Activated CD8-positive, alpha-beta memory T cell treated with anti-CD3 and anti-CD28 coated beads, Interleukin-2, amount 50 U/mL, for 1 hour (primary cell): ENCODE data around the gene ISM2.

Source experiments
- DNase-seq: peaks from one replicate; pipeline ENCODE4 v3.0.0-alpha.2; 2020; ENCODE audit errors: extremely low read depth

Gene ISM2

DNA sequence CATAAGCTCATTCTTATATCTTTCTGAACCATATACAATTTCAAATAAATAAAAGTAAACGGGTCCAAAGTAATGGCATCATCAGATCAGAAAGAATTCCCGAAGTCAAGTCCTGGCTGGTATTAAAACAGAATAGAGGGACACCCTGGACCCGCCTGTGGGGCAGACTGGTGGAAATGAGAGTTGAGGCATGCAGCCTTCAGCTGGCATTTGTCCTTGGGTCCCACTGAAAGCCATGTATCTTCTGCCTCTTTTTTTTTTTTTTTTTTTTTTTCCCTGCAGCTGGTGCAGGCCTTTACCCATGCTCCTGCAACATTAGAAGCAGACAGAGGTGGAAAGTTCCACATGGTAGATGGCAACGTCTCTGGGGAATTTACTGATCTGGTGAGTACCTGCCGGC is 30.8 kb downstream of the ISM2 start:
- no peak for DNase-seq

DNA sequence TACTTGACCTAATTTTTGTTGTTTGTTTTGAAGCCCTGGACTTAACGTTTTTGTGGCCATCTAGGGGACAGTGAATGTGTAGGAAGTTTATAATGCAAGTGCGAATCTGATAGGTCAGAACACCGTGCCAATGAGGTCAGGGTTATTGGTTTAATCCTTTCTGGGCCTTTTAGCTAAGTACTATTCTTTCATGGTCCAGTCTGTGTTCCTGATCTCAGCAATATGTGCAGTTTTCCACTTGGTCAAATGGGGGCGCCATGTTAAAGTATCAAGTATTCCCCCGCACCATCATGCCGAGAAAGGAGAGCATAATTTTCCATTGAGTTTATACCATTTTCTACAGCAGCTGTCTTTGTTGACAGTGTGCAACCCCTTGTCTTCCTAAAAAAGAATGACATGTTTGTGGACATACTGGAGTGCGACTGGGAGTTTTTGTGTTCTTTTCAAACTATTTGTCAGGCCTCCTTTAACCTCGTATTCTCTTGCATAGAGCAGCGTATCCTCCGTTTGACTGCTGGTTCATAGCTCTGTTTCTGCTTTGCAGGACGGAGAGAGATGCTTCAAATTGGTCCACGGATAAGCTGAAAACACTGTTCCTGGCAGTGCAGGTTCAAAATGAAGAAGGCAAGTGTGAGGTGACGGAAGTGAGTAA is 39.4 kb downstream of the ISM2 start:
- no peak for DNase-seq

DNA sequence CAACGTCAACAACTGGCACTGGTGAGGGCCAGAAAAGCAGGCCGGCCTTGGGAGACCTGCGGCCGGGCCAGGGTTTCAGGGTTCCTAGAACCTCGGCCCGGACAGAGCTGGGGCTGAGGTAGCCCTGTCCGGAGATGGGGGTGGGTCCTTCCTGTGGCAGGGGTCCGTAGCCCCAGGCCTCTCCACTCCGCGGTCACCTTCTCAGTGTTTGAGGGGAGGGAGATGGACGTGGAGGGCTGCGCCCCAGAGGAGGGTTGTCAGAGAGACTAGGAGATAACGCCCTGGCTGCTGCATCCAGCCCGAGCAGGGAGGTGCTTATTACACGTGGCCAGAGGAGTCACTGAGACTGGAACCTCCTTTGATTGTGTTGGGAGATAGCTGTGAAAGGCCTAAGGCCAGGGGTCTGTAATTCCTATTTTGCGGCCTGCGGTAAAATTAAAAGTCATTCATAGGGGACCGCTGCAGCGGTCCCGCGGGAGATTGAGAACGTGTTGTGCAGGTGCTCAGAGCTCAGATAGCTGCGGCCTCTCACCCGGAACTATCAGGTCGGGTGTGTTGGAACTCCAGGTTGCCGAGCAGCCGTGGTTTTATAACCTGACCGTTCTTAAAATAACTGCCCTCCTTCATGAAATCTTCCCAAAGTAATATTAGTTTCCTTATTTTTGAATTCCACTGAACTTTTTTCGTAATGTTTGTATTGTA is 40.2 kb downstream of the ISM2 start:
- no peak for DNase-seq

DNA sequence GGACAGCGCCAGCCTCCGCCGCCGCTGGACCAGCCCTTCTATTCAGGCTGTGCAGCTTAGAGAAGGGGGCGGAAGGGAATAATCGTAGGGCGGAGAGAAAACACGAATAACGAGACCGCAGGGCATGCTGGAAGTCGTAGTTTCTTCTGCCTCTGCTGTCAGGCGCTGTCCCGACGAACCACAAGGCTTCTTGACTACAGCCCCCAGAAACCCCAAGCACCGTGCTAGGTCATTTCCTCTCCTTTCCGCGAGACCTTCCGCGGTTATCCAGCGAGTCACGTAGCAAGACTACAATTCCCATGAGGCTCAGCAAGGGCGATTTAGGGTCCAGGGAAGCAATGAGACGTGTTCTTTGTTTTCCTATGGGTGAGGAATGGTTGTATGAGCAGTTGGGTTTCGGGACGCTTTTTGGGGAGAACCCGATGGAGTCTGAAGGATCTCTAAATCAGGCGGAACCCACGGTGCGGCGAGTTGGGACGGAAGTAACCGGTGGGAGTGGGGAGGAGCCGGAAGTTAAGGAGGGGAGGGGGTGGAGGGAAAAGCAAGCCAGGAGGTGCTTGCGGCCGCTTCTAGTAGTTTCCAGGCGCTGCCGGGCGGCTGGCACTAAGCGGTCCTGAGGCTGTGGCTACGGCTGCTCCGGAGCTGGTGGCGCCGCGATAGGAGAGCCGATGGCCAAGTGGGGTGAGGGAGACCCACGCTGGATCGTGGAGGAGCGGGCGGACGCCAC is 40.9 kb downstream of the ISM2 start, which contains the start of the genes AHSA1 and VIPAS39:
Gene AHSA1 (plus strand): TSS at position 572 of the 727 bp plus-strand sequence. CDS start 97 bp downstream, at position 669.
Gene VIPAS39 (minus strand): TSS at position 80 of the 727 bp plus-strand sequence. CDS start 3,499 bp downstream, outside the sequence.
- peak; percentile 86 for DNase-seq

DNA sequence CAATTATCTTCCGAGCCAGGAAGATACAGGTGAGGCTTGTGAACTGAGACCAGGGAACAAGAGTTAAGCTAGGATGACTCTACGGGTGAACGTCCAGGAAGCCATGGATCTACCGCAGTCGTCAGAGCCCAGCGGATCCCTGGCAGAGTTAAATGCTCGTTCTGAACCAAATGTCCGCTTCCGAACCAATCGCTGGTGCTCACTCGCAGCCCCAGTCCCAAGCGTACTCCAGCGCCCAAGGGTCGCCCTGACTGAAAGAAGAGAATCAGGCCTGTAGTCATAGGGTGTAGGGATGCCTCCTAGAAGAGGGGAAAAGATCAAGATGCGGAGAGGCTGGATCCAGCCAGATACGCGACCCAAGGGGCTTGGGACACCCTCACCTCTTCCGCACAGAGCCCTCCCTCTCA is 41.5 kb downstream of the ISM2 start:
- DNase-seq = no peak

DNA sequence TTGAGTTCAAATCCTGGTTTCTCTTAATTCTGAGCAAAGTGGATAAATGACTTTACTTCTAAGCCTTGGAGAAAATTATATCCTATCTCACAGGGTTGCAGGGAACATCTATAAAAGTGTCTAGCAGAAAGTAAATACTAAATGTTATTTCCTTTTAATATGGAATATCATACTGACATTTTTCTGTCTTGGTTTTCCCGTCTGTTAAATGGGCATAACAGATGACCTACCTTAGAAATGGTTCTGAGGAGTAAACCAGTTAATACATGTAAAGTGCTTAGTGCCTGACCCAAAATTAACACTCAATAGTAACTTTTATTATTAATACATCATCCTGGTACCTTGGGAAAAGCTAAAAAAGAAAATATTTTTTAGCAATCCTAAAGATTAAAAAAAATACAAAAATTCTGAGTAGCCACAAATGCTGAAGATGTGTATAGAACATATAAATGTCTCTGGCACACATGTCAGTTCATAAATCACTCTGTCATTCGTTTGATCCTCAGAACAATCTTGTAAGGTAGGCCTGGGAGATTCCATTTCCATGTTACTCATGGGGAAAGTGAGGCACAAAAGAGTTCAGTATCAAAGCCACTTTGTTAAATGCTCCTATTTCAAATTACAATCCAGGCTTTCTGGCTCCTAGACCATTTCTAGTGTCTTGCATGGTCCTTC is 42.5 kb downstream of the ISM2 start:
- no peak for DNase-seq

DNA sequence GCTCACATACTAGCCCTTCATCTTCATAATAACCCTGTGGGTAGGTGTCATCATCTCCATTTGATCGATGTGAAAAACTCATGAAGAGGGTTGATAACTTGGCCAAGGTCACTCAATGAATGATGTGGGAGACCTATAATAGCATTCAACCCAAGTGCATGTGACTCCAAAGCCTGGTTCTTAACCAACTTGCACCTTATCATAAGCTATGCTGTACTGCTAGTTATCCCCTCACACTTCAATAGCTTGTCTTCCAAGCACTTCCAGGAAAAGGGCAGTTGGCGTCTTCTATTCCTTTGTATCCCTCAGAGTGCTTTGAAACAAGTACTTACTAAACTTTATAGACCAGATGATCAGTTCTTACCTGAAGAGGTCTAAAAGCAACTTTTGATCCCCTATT is 56.4 kb downstream of the ISM2 start:
- no peak for DNase-seq

DNA sequence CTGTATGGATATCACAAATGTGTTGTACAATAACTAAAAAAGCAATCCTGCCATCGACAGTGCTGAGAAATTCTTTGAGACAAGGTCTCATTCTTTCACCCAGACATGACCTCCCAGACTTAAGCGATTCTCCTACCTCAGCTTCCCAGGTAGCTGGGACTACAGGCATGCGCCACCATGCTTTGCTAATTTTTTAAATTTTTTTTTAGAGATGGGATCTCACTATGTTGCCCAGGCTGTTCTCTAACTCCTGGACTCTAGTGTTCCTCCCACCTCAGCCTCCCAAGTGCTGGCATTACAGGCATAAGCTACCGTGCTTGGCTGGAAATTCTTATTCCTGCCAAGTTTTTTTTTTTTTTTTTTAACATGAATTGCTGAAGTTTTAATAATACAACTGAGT is 58.8 kb downstream of the ISM2 start:
- no peak for DNase-seq

DNA sequence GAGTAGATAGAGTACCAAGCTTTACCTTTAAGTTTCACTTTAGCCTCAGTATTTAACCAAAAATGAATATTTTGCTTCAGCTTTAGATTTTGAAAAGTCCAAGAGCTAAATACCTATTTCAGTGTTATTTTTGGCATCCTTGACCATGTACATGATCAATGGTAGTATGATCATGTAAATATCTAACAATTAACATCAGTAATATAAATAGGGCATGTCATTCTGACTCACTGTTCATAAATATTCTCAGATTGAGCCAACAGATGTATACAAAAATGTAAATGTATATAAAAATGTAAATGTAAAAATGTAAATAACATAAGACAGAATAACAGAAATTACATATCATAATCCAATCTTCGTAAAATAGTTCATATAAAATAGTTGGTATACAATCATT is 60.0 kb downstream of the ISM2 start:
- DNase-seq = no peak

DNA sequence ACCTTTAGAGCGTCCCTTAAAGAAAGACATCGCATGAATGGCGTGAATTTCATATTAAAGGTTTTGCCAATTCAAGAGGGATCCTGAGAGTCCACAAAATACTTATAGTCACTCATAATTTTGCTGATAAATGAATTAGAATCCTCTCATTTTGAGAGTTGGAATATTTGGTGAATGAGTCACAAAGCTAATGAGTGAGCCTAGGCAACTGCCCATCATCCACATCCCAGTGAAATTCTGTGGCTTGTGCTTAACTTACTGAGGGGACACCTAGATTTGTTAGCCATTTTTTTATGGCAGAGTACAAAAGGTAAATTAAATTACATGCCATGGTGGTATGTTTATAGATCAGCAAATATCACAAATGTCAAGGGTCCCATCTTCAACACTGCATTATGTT is 62.6 kb downstream of the ISM2 start:
- no peak for DNase-seq

DNA sequence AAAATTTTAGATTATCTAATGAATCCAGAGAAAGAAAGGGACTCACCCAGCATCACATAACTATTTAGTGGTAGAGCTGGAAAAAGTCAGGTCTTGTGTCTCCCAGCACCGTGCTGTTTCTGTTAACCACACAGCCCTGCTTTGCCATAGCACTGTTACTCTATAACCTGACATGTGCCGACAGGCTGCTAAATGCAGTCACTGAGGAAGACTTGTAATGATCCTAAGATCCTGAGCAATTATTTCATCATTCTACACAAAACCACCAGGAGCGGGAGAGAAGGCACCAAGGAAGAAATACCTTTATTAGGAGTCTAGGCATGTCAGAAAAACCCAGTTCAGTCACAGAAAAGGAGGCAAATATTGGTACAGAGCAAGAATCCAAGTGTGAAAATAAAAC is 72.2 kb downstream of the ISM2 start:
- DNase-seq = no peak

DNA sequence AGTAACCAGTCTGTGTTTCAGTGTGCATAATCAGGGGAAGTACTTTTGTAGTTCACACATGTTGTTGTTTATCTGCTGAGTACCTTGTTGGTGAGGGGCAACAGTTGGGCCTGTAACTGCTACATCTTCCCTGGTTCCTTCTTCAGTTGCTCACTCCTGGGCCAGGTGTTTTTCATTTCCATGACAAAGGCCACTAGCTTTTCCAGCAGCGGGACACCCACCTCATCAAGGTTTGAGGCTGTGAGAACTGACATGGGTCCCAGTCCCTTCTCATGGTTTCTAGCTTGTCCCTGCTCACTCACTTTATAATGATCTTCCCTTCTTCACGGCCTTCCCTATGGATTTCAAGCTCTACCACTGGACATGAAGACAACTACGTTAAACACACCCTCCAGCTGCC is 73.8 kb downstream of the ISM2 start:
- no peak for DNase-seq
